Esophagus muscularis mucosa (tissue), 4 donors: ENCODE data around the gene CCDC158. TPM values are rescaled to one million over a fixed set of nuclear protein-coding genes. Genes with fewer than 3 reads are reported as not detected.
"Not testable (repeated sequence)": the region's sequence is repeated elsewhere in the genome, so short reads cannot be mapped to it uniquely, and the experiment has no call there.

Source experiments
- DNase-seq: peaks from one replicate; pipeline ENCODE4 v3.0.0-alpha.2; 2017; ENCODE audit errors: extremely low spot score
- H3K27ac ChIP-seq, 4 donors: fragments of 200-600 bp; sonication (generic); replicated peaks in 1 of 4; 1 replicate in 3 of 4; 2 replicates in 1 of 4; pipeline ENCODE4 v1.5.1; 2016 to 2019; ENCODE audit warnings: mild to moderate bottlenecking in 1 of 4
- H3K27me3 ChIP-seq, 4 donors: fragments of 200-600 bp; sonication (generic); one replicate each; pipeline versions ENCODE4 v1.5.1 to v1.6.0; 2016 to 2019
- H3K36me3 ChIP-seq, 4 donors: fragments of 200-600 bp; sonication (generic); one replicate each; pipeline ENCODE4 v1.5.1; 2016 to 2019
- H3K4me1 ChIP-seq, 4 donors: fragments of 200-600 bp; sonication (generic); one replicate each; pipeline ENCODE4 v1.5.1; 2016 to 2019
- H3K4me3 ChIP-seq, 4 donors: fragments of 200-600 bp; sonication (generic); 1 replicate in 2 of 4; 2 replicates in 2 of 4; pipeline ENCODE4 v1.5.1; 2016 to 2019; ENCODE audit warnings: mild to moderate bottlenecking in 4 of 4, moderate library complexity in 1 of 4
- H3K9me3 ChIP-seq, 4 donors: fragments of 200-600 bp; sonication (generic); 1 replicate in 3 of 4; 2 replicates in 1 of 4; pipeline ENCODE4 v1.5.1; 2016 to 2019
- EP300 ChIP-seq: sonication (generic); formaldehyde crosslinking; IDR thresholded peaks from one replicate; pipeline ENCODE4 v1.6.1; 2017; ENCODE audit warnings: antibody characterized with exemption
- POLR2A ChIP-seq: fragments of 450-650 bp; IDR thresholded peaks from one replicate; pipeline ENCODE4 v1.6.1; 2017; ENCODE audit warnings: antibody characterized with exemption, moderate library complexity, mild to moderate bottlenecking, low read depth
- POLR2AphosphoS5 ChIP-seq, 2 donors: sonication (generic); formaldehyde crosslinking; IDR thresholded peaks; one replicate each; pipeline ENCODE4 v1.6.1; 2017; ENCODE audit warnings: antibody characterized with exemption in 2 of 2
- WGBS: methylation state at CpG from one replicate; pipeline ENCODE4 v1.1.5; 2018; 5-methylcytosine and 5-hydroxymethylcytosine counted together
- intact Hi-C: fragments of 100-400 bp; cut with DNase I; formaldehyde crosslinking; loops from one replicate; pipeline ENCODE4 v1.15.1; 2023
- total RNA-seq, 4 donors: library from RNA; depleted of rRNA; stranded (reverse); fragments of >200 nt; gene quantifications; one replicate each; pipeline versions ENCODE4 v1.1.0 to v1.2.1, GENCODE V29; 2016
- TF ChIP-seq, protein P1 (sequence below), 3 experiments: fragments of 200-600 bp in 2 of 3; fragments of 450-650 bp in 1 of 3; sonication (generic) in 2 of 3; IDR thresholded peaks; one replicate each; pipeline ENCODE4 v1.5.1; 2017 to 2019; ENCODE audit warnings: antibody characterized with exemption in 3 of 3, mild to moderate bottlenecking in 2 of 3, moderate library complexity in 1 of 3

CCDC158 gene
- total RNA-seq, 4 donors from 2014 or later = 0.66 to 1.8 (median 1.3) TPM

DNA sequence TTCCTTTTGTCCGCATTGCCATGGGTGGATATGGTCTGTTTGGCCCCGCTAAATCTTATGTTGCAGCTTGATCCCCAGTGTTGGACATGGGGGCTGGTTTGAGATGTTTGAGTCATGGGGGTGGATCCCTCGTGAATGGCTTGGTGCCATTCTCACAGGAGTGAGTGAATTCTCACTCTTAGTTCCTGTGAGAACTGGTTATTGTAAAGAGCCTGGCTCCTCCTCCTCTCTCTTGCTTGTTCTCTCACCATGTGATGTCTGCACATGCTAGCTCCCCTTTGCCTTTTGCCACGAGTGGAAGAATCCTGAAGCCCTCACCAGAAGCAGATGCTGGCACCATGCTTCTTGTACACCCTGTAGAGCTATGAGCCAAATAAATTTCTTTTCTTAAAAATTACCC lies 137.0 kb downstream of the CCDC158 start:
- WGBS = 70% methylated on average over 4 of the region's 4 CpGs
- Histone ChIP-seq H3K4me3 (no peak overlapping the region), H3K4me1 (no peaks in the 10 kb centered on the region), H3K27me3 (no peaks in the 10 kb centered on the region), H3K27ac (no peak overlapping the region), H3K36me3 (no peaks in the 10 kb centered on the region), H3K9me3 (peaks cover 0 to 4% (median 0%) of the 10 kb centered on the region in 4 donors)
- DNase-seq = no peak
- TF ChIP-seq POLR2AphosphoS5 (IDR thresholded peaks at IDR 0.05) (no peak), POLR2A (no peak)
- TF ChIP-seq, protein P1, sequence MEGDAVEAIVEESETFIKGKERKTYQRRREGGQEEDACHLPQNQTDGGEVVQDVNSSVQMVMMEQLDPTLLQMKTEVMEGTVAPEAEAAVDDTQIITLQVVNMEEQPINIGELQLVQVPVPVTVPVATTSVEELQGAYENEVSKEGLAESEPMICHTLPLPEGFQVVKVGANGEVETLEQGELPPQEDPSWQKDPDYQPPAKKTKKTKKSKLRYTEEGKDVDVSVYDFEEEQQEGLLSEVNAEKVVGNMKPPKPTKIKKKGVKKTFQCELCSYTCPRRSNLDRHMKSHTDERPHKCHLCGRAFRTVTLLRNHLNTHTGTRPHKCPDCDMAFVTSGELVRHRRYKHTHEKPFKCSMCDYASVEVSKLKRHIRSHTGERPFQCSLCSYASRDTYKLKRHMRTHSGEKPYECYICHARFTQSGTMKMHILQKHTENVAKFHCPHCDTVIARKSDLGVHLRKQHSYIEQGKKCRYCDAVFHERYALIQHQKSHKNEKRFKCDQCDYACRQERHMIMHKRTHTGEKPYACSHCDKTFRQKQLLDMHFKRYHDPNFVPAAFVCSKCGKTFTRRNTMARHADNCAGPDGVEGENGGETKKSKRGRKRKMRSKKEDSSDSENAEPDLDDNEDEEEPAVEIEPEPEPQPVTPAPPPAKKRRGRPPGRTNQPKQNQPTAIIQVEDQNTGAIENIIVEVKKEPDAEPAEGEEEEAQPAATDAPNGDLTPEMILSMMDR (IDR thresholded peaks at IDR 0.05) = no peak
- intact Hi-C loops = no loop called here

DNA sequence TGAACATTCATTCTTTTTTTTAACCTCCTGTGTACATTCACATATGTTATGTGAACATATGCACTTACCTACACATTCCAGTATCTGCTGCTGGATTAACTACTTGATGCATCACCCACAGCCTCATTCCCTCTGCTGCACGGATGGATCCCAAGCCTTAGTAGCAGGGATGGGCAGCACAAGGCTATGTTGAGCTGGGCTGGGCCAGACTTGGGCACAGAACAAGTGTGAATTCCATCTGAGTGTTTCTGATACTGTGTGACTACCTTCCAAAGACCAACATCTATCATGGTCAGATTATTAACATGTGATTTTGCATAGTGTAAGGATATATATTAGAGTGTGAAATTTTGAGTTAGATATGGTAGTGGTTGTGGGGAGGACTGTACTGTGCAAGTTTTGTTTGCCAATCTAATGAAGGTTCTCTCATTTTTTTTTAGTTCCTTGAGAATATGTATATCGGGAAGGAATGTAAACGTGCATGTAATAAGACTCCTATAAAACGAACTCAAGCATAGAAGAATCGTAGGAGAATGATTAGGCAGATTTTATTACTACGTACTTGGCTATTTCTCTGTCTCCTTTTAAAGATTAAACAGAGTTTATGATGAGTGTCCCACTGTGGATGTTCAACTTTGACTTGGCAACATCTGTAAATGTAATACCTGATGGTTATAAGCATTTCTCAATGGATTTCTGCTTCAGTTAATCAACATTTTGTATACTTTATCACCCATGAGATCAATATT lies 137.8 kb downstream of the CCDC158 start:
- no peak for DNase-seq
- Histone ChIP-seq H3K27ac (no peak overlapping the region), H3K4me3 (no peak overlapping the region), H3K27me3 (no peaks in the 10 kb centered on the region), H3K36me3 (no peaks in the 10 kb centered on the region), H3K4me1 (no peaks in the 10 kb centered on the region), H3K9me3 (peaks cover 0 to 4% (median 0%) of the 10 kb centered on the region in 4 donors)
- intact Hi-C loops = no loop called here
- TF ChIP-seq EP300 = no peak
- TF ChIP-seq POLR2AphosphoS5 (IDR thresholded peaks at IDR 0.05) = no peak
- TF ChIP-seq POLR2A = no peak
- TF ChIP-seq, protein P1 (IDR thresholded peaks at IDR 0.05) = no peak
- WGBS = 82% methylated on average over 6 of the region's 6 CpGs

DNA sequence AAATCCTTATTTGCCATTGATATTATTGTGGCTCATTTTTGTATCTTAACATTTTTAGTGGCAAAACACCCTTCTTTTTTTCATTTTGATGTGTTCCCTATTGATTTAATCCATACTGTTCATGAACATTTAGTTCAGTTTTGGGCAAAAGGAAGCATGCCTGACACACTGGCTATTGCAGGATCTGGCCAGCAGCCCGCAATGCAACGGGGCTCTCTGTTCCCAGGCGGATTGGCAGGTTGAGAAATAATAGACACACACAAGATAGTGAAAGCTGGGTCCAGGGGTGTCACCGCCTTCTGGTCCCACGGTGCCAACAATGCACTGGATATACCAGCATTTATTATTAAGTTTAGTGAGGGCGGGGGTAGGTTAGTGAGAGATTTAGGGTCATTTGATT lies 139.3 kb downstream of the CCDC158 start:
- DNase-seq, H3K4me1 ChIP-seq, H3K4me3 ChIP-seq, H3K27me3 ChIP-seq, intact Hi-C loops, H3K27ac ChIP-seq, H3K36me3 ChIP-seq, H3K9me3 ChIP-seq: not testable (repeated sequence)
- WGBS = 80% methylated on average over 6 of the region's 6 CpGs

DNA sequence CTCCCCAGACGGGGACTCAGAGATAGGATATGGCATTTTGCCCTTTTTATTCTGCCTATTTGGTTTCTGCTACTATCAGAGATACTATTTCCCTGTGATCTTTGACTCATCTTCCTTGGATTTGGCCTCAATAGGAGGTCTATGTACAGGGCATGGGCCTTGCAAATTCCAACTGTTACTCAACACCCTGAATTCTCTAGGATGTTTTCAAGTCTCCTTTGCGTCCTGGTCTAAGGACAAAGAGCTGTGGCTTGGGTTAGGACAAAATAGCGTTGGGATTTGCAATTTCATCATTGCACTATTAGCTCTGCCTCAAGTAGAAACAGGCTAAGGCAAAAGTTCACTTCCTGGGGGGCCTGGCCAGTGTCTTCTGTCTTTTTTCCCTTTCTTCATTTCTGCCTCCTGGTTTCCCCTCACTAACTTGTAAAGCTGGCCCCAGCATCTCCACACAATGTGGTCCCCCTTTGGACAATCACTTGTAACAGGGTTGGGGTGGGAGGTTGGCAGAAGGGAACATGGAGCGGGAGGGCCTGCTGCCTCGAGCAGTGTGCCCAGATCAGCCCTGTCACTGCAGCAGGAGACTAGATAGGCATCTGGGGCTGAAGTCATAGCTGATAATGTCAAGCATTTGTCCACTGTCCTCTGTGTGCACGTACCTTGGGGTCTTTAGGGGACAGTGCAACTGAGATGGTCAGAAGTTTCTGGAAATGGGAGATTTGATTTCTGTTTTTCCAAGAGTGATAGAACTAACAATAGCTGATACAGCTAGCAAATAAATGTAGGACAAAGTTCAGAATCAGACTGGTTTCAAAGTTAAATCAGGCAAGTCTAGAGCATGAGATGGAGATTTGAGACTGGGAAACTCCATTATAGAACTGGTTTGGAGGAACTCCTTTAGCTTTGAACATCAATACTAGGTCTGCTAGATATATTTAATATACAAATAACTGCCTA lies 140.2 kb downstream of the CCDC158 start:
- H3K4me1 ChIP-seq = no peaks in the 10 kb centered on the region
- intact Hi-C loops = no loop called here
- TF ChIP-seq POLR2A (no peak), EP300 (no peak), POLR2AphosphoS5 (IDR thresholded peaks at IDR 0.05) (no peak)
- TF ChIP-seq, protein P1 (IDR thresholded peaks at IDR 0.05) = no peak
- WGBS = 81% methylated on average over 6 of the region's 6 CpGs
- no peak overlapping the region for H3K4me3 ChIP-seq
- H3K9me3 ChIP-seq = peaks cover 0 to under 1% (median 0%) of the 10 kb centered on the region in 4 donors
- H3K27me3 ChIP-seq = no peaks in the 10 kb centered on the region
- H3K27ac ChIP-seq = no peak overlapping the region
- H3K36me3 ChIP-seq = no peaks in the 10 kb centered on the region
- DNase-seq = no peak

DNA sequence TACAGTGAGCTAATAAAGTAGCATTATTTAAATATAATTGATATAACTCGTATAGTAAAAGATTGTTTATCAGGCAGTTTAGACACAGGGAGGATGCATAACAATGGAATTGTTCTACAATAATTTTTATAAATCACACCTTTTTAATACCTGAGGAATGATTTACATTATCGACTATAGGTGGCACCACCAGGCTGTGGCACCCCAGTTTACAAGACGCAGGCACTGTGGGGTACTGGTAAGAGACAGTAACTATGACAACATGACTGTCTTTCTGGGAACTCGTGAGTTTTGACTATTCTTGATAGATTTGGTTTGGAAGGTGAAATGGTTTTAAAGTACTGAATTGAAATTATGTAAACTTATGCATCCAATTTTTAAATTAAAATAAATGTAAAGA lies 141.5 kb downstream of the CCDC158 start:
- Histone ChIP-seq H3K9me3 (no peaks in the 10 kb centered on the region), H3K27me3 (no peaks in the 10 kb centered on the region), H3K27ac (no peak overlapping the region), H3K4me1 (no peaks in the 10 kb centered on the region), H3K36me3 (no peaks in the 10 kb centered on the region), H3K4me3 (no peak overlapping the region)
- no peak for TF ChIP-seq POLR2AphosphoS5 (IDR thresholded peaks at IDR 0.05)
- TF ChIP-seq EP300 = no peak
- TF ChIP-seq, protein P1 (IDR thresholded peaks at IDR 0.05) = no peak
- TF ChIP-seq POLR2A = no peak
- WGBS = 82% methylated on average over 4 of the region's 4 CpGs
- intact Hi-C loops = no loop called here
- DNase-seq = no peak
